NCI-H2227 treated with DMSO at 0.1 percent for 48 hours (cell line): ENCODE results near the gene AACS.
A peak's percentile ranks its signal among the peaks of the same experiment; 100 is the strongest.

Experiments
- DNase-seq: peaks from one replicate; lab custom pipeline; 2025; lab: John Stamatoyannopoulos, UW

Gene AACS

GRCh38 chr12:125152463-125152862 is 87.2 kb downstream of the AACS start:
- no peak for DNase-seq

GRCh38 chr12:125155366-125155765 is 90.1 kb downstream of the AACS start:
- DNase-seq: no peak

- no peak for DNase-seq
Observed at GRCh38 chr12:125157177-125157576, 91.9 kb downstream of the AACS start.

GRCh38 chr12:125159702-125160101 is 94.5 kb downstream of the AACS start:
- no peak for DNase-seq

GRCh38 chr12:125160281-125160955 is 95.2 kb downstream of the AACS start:
- no peak for DNase-seq

GRCh38 chr12:125161712-125162022 is 96.4 kb downstream of the AACS start:
- DNase-seq: no peak

- no peak for DNase-seq
Observed at GRCh38 chr12:125162489-125163028, 97.3 kb downstream of the AACS start.

GRCh38 chr12:125163148-125163547 is 97.9 kb downstream of the AACS start:
- no peak for DNase-seq

GRCh38 chr12:125164541-125164940 is 99.3 kb downstream of the AACS start:
- no peak for DNase-seq

GRCh38 chr12:125166041-125166440 is 100.8 kb downstream of the AACS start:
- DNase-seq: no peak

- no peak for DNase-seq
Observed at GRCh38 chr12:125167658-125168057, 102.4 kb downstream of the AACS start.

- DNase-seq: no peak
Observed at GRCh38 chr12:125169451-125169850, 104.2 kb downstream of the AACS start.

- DNase-seq: no peak
Observed at GRCh38 chr12:125169870-125170269, 104.6 kb downstream of the AACS start.

GRCh38 chr12:125171267-125171666 is 106.0 kb downstream of the AACS start:
- no peak for DNase-seq

GRCh38 chr12:125172231-125172850 is 107.1 kb downstream of the AACS start:
- DNase-seq: no peak

GRCh38 chr12:125175576-125175975 is 110.3 kb downstream of the AACS start:
- no peak for DNase-seq

- DNase-seq: no peak
Observed at GRCh38 chr12:125178222-125178621, 113.0 kb downstream of the AACS start.

GRCh38 chr12:125180144-125180543 is 114.9 kb downstream of the AACS start:
- DNase-seq: no peak

GRCh38 chr12:125181107-125181506 is 115.9 kb downstream of the AACS start:
- no peak for DNase-seq

- peak; percentile 73 for DNase-seq
Observed at GRCh38 chr12:125183187-125184067, 118.2 kb downstream of the AACS start.

- no peak for DNase-seq
Observed at GRCh38 chr12:125184213-125184967, 119.2 kb downstream of the AACS start.

- no peak for DNase-seq
Observed at GRCh38 chr12:125185311-125185739, 120.1 kb downstream of the AACS start.
